Tibial artery (tissue), 4 donors: ENCODE data around the gene ABCC3.

Experiments used
- DNase-seq, 2 donors: peaks; one replicate each; pipeline ENCODE4 v3.0.0-alpha.2; 2019
- H3K27ac ChIP-seq, 2 donors: fragments of 200-600 bp; sonication (generic) in 1 of 2; 1 replicate in 1 of 2; 2 replicates in 1 of 2; pipeline ENCODE4 v1.5.1; 2018 to 2019; ENCODE audit warnings: mild to moderate bottlenecking in 1 of 2
- H3K27me3 ChIP-seq, 2 donors: fragments of 200-600 bp; sonication (generic) in 1 of 2; one replicate each; pipeline versions ENCODE4 v1.5.1 to v1.6.0; 2016 to 2019
- H3K36me3 ChIP-seq, 3 donors: fragments of 200-600 bp; sonication (generic) in 2 of 3; one replicate each; pipeline ENCODE4 v1.5.1; 2016 to 2019; ENCODE audit warnings: mild to moderate bottlenecking in 2 of 3
- H3K4me1 ChIP-seq, 4 donors: fragments of 200-600 bp; sonication (generic) in 2 of 4; 1 replicate in 3 of 4; 2 replicates in 1 of 4; pipeline ENCODE4 v1.5.1; 2016 to 2019
- H3K4me3 ChIP-seq, 2 donors: fragments of 200-600 bp; sonication (generic) in 1 of 2; 1 replicate in 1 of 2; 2 replicates in 1 of 2; pipeline ENCODE4 v1.5.1; 2018 to 2019; ENCODE audit warnings: mild to moderate bottlenecking in 2 of 2
- H3K9me3 ChIP-seq, 3 donors: fragments of 200-600 bp; sonication (generic) in 1 of 3; one replicate each; pipeline ENCODE4 v1.5.1; 2016 to 2019
- CTCF ChIP-seq, 2 experiments: fragments of 200-600 bp in 1 of 2; fragments of 450-650 bp in 1 of 2; IDR thresholded peaks; one replicate each; pipeline ENCODE4 v1.5.1; 2017 to 2019; ENCODE audit warnings: antibody characterized with exemption in 2 of 2, mild to moderate bottlenecking in 1 of 2, moderate library complexity in 1 of 2
- intact Hi-C: fragments of 100-400 bp; cut with DNase I; formaldehyde crosslinking; loops from one replicate; pipeline ENCODE4 v1.15.0; 2023; ENCODE audit warnings: low total_unique reads

ABCC3 gene

GRCh38 chr17:50625032-50625871 is 9.4 kb upstream of the ABCC3 start:
- Histone ChIP-seq H3K4me3 (no peak overlapping the region), H3K27ac (no peak overlapping the region), H3K9me3 (no peaks in the 10 kb centered on the region), H3K36me3 (no peaks in the 10 kb centered on the region), H3K27me3 (peaks cover 0 to 52% of the 10 kb centered on the region in 2 donors), H3K4me1 (peaks cover 0 to 9% (median 4%) of the 10 kb centered on the region in 4 donors)
- TF ChIP-seq CTCF (IDR thresholded peaks at IDR 0.05) = no peak
- intact Hi-C loops = loop anchor here (1.0 kb wide), 1 partner anchor 79 kb away; no protein-coding TSS in a partner anchor
- no peak for DNase-seq

- DNase-seq = peak; percentile 65 to 83
- Histone ChIP-seq H3K27ac (no peak overlapping the region), H3K4me1 (peaks cover 0 to 11% (median 4%) of the 10 kb centered on the region in 4 donors), H3K36me3 (no peaks in the 10 kb centered on the region), H3K4me3 (no peak overlapping the region), H3K27me3 (peaks cover 0 to 53% of the 10 kb centered on the region in 2 donors), H3K9me3 (no peaks in the 10 kb centered on the region)
- intact Hi-C loops = no loop called here
- peak; percentile 66 to 77 for TF ChIP-seq CTCF (IDR thresholded peaks at IDR 0.05)
Measured at GRCh38 chr17:50626037-50626574, 8.6 kb upstream of the ABCC3 start.

GRCh38 chr17:50627036-50627781 is 7.5 kb upstream of the ABCC3 start:
- no peaks in the 10 kb centered on the region for H3K9me3 ChIP-seq
- no peak overlapping the region for H3K4me3 ChIP-seq
- no peak for DNase-seq
- peaks cover 0 to 47% of the 10 kb centered on the region in 2 donors for H3K27me3 ChIP-seq
- no peak overlapping the region for H3K27ac ChIP-seq
- no peak for TF ChIP-seq CTCF (IDR thresholded peaks at IDR 0.05)
- intact Hi-C loops = no loop called here
- peaks cover 0 to 19% (median 10%) of the 10 kb centered on the region in 4 donors for H3K4me1 ChIP-seq
- no peaks in the 10 kb centered on the region for H3K36me3 ChIP-seq

GRCh38 chr17:50627782-50628601 is 6.7 kb upstream of the ABCC3 start:
- no peak for TF ChIP-seq CTCF (IDR thresholded peaks at IDR 0.05)
- DNase-seq = no peak
- H3K36me3 ChIP-seq = no peaks in the 10 kb centered on the region
- intact Hi-C loops = loop anchor here (2.0 kb wide), 1 partner anchor 145 kb away; no protein-coding TSS in a partner anchor
- H3K27ac ChIP-seq = no peak overlapping the region
- H3K4me1 ChIP-seq = peaks cover 0 to 19% (median 10%) of the 10 kb centered on the region in 4 donors
- H3K4me3 ChIP-seq = no peak overlapping the region
- no peaks in the 10 kb centered on the region for H3K9me3 ChIP-seq
- H3K27me3 ChIP-seq = peaks cover 0 to 47% of the 10 kb centered on the region in 2 donors

DNA sequence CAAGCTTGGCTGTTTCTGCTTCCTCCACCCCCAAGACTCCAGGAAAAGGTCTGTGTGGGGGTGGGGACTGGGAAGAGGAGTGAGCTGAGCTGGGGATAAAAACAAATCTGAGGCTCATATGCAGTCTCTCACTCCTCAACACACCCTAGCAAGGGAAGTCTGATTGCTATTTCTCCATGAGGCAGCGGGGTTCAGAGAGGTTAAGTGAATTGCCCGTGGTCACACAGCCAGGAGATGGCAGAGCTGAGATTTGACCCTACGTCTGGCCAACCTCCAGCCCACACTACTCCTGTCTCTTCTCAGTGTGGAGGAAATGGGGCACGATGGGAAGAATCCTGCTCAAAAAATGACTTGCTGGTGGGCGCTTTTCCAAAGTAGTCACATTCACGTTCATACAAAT is 4.8 kb upstream of the ABCC3 start:
- no peaks in the 10 kb centered on the region for H3K9me3 ChIP-seq
- peaks cover 0 to 24% (median 16%) of the 10 kb centered on the region in 4 donors for H3K4me1 ChIP-seq
- no peak overlapping the region for H3K4me3 ChIP-seq
- no peak for DNase-seq
- intact Hi-C loops = loop anchor here (2.0 to 10.0 kb wide), 2 partner anchors 55 to 147 kb away; no protein-coding TSS in a partner anchor
- no peak for TF ChIP-seq CTCF (IDR thresholded peaks at IDR 0.05)
- H3K27me3 ChIP-seq = peaks cover 0 to 35% of the 10 kb centered on the region in 2 donors
- no peaks in the 10 kb centered on the region for H3K36me3 ChIP-seq
- no peak overlapping the region for H3K27ac ChIP-seq
